ENCODE data around the gene C1QL1.

- TF ChIP-seq CTCF (IDR thresholded peaks at IDR 0.05; ENCODE audit: low read length) (no peak), EZH2phosphoT487 (IDR thresholded peaks at IDR 0.05; ENCODE audit: low read length) (no peak)
Measured at GRCh38 chr17:44996304-44996703, 28.2 kb upstream of the C1QL1 start.
